GM21619 (cell line): ENCODE measurements around the gene SLITRK1.

Experiments used
- ATAC-seq: cut with Tn5 transposase; IDR thresholded peaks from one replicate; pipeline ENCODE4 v1.9.1; 2021; ENCODE audit not compliant: unreplicated experiment

Gene SLITRK1, protein sequence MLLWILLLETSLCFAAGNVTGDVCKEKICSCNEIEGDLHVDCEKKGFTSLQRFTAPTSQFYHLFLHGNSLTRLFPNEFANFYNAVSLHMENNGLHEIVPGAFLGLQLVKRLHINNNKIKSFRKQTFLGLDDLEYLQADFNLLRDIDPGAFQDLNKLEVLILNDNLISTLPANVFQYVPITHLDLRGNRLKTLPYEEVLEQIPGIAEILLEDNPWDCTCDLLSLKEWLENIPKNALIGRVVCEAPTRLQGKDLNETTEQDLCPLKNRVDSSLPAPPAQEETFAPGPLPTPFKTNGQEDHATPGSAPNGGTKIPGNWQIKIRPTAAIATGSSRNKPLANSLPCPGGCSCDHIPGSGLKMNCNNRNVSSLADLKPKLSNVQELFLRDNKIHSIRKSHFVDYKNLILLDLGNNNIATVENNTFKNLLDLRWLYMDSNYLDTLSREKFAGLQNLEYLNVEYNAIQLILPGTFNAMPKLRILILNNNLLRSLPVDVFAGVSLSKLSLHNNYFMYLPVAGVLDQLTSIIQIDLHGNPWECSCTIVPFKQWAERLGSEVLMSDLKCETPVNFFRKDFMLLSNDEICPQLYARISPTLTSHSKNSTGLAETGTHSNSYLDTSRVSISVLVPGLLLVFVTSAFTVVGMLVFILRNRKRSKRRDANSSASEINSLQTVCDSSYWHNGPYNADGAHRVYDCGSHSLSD

DNA sequence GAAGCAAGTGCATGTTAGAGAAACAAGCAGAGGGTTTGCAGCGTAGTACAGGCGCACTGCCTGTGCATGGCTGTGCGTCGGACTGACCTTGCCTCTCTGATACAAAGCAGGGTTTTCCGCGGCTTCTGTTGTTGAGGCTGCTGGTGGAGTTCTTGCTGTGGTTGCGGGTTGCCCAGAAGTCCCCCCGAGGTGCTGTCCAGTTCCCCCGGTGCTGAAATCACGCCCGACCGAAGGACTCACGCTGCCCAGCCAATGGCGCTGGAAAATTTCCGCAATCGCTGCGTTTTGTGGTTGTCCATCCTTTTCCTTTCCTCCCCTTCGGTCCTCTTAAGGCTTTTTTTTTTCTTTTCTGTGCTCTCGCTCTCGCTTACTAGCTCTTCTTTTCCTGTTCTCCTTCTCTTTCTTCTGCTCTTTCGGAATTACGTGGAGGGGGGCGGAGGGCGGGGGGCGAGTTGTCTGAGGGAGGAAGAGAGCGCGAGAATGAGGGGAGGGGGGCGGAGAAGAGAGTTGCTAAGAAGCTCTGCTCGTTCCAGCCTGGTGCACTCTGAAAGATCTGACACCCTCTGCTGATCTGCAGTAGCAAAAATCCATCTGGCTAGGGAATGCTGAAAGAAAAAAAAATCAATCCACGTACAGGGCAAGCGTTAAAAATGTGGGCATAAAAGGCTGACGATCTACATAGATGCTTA lies at the start of gene SLITRK1:
Gene SLITRK1 (minus strand): TSS at position 558 of the 689 bp plus-strand sequence. CDS start 967 bp downstream, outside the sequence.
- no peak for ATAC-seq

DNA sequence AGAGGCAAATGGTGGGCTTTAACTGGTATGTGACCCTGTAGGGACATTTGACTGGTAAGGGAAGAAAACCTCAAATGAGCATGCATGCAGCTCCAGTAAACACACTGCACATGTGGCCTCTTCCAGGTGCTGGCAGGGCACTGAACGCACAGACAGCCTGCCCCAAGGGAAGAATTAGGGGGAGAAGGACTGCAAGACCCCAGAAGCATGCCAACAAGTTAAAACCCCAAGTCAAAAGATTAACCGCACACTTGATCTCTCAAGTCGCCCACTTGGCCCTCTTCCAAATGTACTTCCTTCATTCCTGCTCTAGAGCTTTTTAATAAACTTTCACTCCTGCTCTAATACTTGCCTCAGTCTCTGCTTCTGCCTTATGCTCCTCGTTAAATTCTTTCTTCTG lies 46.9 kb upstream of the SLITRK1 start:
- no peak for ATAC-seq

DNA sequence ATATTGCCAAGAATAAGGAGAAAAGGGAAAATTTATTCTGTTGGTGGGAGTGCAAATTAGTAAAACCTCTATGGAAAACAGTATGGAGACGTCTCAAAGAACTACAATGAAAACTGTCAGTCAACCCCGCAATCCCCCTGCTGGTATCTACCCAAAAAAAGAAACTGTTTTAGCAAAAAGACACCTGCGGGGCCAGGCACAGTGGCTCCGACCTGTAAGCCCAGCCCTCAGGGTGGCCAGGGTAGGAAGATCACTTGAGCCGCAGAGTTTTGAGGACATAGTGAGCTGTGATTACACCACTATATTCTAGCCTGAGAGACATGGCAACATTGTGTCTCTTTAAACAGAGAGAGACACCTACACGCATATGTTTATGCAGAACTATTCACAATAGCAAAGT lies 37.5 kb upstream of the SLITRK1 start:
- no peak for ATAC-seq

DNA sequence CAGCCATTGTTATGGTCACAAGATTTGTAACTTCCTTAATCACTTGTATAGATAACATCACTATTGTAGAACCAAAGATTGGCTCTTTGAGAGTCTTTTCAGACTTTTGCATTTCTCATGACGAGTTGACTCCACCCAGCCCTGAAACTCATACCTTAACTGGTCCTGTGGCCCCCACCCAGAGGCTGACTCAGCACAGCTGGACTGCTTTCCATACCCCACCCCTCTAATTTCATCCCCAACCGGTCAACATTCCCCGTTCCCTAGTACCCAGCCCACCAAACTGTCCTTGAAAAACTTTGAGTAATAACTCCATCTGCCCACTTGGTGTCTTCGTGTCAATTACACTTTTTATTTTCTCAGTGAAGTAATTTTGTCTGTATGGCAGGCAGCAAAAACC lies 32.1 kb upstream of the SLITRK1 start:
- no peak for ATAC-seq

DNA sequence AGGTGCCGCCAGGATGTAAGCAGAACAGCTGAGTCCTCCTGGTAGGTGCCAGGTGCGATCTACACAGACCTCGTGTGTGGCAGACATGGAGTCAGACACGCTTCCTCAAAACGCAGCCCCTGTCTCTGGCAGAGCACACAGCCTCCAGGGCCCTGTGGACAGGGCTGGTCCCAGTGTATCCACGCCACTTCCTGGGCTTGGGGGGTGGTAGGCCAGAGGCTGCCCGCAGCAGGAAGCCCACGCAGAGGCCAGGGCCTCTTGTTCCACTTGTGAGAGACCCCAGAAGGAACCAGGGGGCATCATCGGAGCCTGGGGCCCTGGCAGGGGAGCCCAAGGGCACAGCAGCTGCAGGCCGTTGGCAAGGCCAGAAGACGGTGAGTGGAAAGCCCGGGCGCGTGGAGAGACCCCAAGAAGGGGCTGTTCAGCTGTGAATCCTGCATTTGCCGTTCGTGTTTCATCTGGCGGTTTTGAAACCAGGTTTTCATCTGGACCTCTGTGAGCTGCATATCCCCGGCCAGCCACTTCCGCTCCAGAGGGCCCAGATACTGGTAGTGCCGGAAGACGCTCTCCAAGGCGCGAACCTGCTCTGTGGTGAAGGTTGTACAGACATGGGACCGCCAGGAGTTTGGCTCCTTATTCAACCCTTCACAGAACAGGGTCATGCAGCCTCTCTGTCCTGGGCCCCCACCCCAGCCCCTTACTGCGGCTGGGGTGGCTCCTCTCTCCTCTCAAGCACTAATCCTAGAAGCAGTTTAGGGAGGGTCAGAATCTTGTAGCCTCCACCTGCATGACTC lies 25.1 kb upstream of the SLITRK1 start:
- no peak for ATAC-seq

DNA sequence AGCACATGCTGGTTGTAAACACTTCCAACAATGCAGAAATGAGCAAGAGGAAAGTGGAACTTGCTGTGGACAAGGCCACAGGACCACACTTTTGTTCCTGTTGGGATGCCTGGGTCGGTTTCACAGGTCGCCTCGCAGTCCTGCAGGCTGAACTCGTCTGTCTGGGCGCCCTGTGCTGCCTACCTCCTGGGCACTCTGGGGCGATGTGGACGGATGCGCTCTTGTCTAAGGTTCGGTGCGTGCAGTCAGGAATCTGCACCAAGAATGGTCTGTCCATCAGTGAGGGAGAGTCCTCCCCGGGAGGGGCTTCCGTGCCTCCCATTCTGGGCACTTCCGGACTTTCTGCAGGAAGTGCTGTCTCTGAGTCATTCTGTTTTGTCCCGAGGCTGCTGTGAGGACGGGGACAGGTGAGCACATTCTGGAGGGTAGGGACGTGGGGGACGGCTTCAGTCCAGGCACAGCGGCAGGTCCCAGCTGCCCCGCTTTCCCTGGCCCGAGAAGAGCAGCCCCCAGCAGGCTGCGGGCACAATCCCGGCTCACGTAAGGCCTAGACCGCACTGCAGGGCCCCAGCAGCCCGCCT lies 24.1 kb upstream of the SLITRK1 start:
- no peak for ATAC-seq

DNA sequence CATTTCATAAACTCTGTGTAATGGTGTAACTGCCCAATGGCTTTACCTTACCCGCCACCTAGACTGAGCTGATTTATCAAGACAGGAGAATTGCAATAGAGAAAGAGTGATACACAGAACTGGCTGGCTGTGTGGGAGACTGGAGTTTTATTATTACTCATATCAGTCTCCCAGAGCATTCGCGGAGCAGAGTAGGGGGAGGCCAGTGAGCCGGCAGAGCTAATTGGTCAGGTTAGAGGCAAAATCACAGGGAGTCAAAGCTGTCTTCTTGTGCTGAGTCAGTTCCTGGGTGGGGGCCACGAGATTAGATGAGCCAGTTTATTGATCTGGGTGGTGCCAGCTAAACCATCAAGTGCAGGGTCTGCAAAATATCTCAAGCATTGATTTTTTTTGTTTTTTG lies 23.4 kb upstream of the SLITRK1 start:
- ATAC-seq: no peak

DNA sequence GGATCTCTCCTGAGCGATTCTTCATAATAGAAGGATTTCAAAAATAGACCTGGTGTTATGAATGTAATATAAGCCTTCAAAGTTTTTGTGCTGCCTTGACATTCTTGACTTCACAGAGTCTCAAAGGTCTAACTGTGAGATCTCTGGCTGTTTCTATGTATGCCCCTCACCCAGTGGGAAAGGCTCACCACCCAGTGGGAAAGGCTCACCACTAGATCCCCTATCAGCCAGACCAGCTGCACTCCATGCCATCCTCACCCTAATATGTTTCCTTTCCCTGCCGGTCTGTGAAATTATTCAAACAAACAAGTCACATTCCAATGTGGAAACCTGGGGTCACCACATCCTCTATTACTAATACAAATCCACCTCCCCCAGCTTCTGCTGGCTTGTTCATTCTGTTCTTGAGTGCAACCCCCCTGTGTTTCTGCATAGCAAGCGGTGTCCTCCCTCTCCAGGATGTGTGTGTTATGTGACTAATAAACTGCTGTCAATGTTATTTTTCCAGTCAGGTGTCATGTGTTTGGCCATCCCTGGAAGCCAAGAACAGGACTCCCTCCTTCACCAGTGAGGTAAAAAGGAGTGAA lies 13.8 kb upstream of the SLITRK1 start:
- ATAC-seq: no peak

DNA sequence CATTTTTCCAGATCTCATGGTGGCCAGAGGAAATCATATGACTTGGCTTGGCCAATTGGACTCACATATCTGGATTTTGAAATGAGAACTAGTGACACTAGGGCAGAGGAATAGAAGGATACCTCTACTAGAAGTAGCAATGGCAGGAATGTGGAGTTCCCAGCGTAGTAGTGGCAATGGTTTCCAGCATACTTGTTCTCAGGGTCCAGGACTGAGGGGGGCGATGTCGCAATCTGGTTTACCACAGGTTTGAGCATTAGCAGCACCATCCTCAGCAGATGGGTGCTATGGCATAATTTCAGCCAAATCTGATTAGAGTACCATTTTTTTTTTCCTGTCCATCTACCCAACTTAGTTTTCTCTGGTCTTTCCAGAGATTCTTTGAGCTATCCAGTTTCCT lies 8.1 kb upstream of the SLITRK1 start:
- no peak for ATAC-seq

DNA sequence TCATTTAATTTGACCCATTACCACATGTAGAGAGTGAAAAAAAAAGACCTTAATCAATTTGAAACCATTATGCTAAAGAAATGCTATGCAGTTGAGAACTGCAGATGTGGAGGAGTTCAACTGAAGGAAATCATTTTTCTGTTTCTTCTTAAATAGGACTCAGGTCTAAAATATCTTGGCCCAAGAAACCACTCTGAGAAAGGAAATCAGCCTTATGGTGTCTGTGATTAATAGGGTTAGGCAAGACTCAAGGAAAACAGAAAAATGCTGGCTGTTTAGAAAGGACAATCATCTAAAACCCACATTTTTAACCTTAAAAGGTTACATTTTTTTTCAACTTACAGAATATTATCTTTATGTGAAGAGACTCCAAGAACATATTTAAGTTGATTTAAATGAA lies 1.9 kb upstream of the SLITRK1 start:
- ATAC-seq: no peak

DNA sequence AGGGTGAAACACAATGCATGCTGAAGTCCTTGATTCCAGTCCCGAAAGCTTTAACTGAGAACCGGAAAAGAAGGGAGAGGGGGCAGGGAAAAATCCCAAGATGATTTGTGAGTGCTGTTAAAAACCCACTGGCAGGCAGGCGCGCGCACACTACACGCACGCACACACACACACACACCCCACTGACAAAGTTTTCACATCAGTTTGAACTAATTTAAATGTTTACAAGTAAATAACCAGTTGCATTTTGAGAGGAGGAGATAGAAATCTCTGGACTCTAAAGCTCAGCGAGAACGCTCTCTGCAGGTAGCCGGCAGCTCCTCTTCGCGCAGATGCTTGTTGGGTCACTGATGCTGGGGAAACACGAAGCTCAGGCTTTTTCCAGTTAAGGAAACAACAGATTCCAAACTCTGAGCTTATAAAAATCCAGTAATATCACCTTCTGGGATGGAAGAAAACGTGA lies 818 bp upstream of the SLITRK1 start:
- no peak for ATAC-seq

DNA sequence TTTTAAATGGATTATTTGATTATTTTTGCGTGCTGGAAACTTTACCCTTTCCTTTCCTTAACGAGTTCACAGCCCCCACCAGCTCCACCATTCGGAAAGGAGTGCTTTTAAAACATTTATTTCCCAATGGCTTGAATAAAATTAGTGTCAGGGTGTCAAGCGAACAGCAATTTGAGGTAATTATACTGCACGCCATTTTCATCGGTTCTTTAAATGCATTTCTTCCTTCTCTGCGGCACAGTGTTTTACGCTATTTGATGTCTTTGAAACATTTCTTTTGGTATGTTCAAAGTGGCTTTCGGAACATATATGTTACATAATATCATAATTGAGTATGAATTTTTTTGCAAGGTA lies 309 bp upstream of the SLITRK1 start:
- no peak for ATAC-seq

DNA sequence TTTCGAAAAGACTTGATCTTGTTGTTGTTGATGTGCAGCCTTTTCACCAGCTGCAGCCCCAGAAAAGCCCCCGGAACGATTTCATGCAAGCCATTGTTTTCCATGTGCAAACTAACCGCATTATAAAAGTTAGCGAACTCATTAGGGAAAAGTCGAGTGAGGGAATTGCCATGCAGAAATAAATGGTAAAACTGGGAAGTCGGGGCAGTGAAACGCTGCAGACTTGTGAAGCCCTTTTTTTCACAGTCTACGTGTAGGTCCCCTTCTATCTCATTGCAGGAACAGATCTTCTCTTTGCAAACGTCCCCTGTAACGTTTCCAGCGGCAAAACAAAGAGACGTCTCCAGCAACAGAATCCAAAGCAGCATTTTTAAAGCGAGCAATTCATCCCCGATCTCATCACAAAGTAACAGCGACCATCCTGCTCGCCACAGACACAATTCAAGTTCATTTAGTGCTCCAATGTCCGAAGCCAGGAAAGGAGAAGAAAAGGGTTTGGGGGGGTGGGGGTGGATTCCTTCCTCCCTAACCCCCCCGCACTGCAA lies 1.1 kb downstream of the SLITRK1 start:
- ATAC-seq: no peak

DNA sequence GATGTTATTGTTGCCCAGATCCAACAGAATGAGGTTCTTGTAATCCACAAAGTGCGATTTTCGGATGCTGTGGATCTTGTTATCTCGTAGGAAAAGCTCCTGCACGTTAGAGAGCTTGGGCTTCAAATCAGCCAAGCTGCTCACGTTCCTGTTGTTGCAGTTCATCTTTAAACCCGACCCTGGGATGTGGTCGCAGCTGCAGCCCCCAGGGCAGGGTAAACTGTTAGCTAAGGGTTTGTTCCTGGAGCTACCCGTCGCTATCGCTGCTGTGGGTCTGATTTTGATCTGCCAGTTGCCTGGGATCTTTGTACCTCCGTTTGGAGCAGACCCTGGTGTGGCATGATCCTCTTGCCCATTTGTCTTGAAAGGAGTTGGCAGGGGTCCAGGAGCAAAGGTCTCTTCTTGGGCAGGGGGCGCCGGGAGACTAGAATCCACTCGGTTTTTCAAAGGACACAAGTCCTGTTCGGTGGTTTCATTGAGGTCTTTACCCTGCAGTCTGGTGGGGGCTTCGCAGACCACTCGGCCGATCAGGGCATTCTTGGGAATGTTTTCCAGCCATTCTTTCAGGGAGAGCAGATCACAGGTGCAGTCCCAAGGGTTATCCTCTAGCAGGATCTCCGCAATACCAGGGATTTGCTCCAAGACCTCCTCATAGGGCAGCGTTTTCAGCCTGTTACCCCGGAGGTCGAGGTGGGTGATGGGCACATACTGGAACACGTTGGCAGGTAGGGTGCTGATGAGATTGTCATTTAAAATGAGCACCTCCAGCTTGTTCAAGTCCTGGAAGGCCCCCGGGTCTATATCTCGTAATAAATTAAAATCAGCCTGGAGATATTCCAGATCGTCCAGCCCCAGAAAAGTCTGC lies 1.8 kb downstream of the SLITRK1 start:
- no peak for ATAC-seq

DNA sequence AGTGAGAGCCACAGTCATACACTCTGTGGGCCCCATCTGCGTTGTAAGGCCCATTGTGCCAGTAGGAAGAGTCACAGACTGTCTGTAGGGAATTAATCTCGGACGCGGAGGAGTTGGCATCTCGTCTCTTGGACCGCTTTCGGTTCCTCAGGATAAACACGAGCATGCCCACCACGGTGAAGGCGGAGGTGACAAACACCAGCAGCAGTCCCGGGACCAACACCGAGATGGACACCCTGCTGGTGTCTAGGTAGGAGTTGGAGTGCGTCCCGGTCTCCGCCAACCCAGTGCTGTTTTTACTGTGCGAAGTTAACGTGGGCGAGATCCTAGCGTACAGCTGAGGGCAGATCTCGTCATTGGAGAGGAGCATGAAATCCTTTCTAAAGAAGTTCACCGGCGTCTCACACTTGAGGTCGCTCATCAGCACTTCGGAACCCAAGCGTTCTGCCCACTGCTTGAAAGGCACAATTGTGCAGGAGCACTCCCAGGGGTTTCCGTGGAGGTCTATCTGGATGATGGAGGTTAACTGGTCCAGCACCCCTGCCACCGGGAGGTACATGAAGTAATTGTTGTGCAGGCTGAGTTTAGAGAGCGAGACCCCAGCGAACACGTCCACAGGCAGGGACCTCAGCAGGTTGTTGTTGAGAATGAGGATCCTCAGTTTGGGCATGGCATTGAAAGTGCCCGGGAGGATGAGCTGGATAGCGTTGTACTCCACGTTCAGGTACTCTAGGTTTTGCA lies 2.7 kb downstream of the SLITRK1 start:
- ATAC-seq: no peak

DNA sequence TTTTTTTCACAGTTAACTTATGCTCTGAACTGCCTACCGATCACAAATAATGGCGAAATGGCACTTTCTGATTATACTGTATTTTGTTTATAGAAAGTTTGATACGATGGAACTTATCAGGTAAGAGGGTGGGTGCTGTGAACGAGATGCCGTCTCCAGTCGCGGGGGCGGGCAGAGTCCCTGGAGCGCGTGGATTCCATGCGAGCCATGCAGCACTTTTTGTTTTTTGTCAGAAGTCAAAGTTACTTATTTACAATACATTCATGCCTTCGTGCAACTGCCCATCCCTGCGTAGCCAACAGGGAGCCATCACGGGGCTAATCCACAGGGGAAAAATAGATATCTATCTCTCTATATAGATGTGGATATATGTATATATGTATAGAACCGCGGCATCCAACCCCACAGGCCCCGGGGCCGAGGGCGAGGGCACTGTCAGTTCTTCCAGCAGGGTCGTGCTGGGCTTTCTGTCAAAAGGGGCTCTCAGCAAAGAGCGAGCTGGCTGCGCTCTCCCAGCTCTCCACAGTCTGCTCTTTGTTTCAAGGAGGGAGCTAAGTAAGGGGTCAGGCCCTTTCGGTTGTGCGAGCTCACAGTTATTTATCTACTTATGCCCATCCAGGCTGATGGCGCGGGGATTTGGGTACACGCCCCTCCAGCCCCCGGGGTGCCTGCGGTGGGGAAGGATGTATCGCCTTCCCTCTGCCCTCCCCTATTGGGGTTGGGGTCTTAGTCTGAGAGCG lies 3.4 kb downstream of the SLITRK1 start:
- ATAC-seq: no peak

DNA sequence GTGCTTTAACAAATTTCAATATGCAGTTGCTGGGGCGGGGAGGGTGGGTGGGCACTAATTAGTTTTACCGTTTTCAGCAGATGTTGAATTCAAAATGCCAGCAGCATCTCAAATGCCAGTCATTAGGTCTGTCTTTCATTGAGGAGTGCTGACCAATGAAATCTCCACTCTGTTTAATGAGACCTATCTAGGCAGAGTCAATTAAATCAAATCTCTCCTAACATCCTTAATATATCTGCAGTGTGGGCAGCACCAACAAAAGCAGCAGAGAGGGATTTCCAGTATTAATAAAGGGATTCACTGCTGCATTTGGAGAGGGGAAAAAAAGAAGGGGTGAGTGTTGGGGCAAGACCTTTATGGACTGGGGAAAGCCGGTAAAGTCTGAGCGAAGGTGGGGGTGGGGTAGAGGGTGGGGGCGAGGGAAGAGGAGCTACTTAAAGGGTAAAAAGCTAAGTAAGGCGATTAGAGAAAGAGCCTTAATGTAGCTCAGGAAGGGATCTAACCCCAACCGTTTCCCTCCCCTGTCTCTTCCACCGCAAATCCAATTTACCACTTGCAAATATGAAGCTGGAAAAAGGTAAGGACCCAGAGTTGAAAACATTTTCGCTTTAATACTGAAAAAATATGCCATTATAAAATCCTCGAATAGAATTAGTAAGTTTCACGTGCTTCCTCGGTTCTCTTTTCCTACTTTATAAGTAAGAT lies 4.5 kb downstream of the SLITRK1 start:
- ATAC-seq: no peak
